Neuronal stem cell (in vitro differentiated cells): Measurements from ENCODE around the gene MID1.
"Not testable (repeated sequence)": the region's sequence is repeated elsewhere in the genome, so short reads cannot be mapped to it uniquely, and the experiment has no call there.

Experiments
- DNase-seq: peaks from one replicate; pipeline ENCODE4 v3.0.0-alpha.2; 2013; ENCODE audit warnings: low spot score
- H2AFZ ChIP-seq: one replicate; pipeline ENCODE4 v1.6.1; 2013; ENCODE audit warnings: mild to moderate bottlenecking, low read length, inconsistent platforms
- H2AK5ac ChIP-seq: 2 replicates; pipeline ENCODE4 v1.6.1; 2013; ENCODE audit warnings: low read depth, mild to moderate bottlenecking, inconsistent platforms, low read length, moderate library complexity, mixed read lengths
- H2BK120ac ChIP-seq: 2 replicates; pipeline ENCODE4 v1.6.1; 2013; ENCODE audit warnings: low read depth, mild to moderate bottlenecking, inconsistent platforms, low read length, moderate library complexity, mixed read lengths
- H2BK12ac ChIP-seq: one replicate; pipeline ENCODE4 v1.6.1; 2013; ENCODE audit warnings: low read length, inconsistent platforms
- H2BK15ac ChIP-seq: 2 replicates; pipeline ENCODE4 v1.6.1; 2013; ENCODE audit warnings: mild to moderate bottlenecking, low read length, inconsistent platforms, mixed read lengths
- H2BK5ac ChIP-seq: one replicate; pipeline ENCODE4 v1.6.1; 2013; ENCODE audit warnings: inconsistent platforms, mild to moderate bottlenecking, low read length, moderate library complexity
- H3K14ac ChIP-seq: one replicate; pipeline ENCODE4 v1.6.1; 2013; ENCODE audit warnings: low read length, inconsistent platforms
- H3K18ac ChIP-seq: 2 replicates; pipeline ENCODE4 v1.6.1; 2013; ENCODE audit warnings: low read length, inconsistent platforms
- H3K23ac ChIP-seq: 2 replicates; pipeline ENCODE4 v1.6.1; 2013; ENCODE audit warnings: low read depth, mild to moderate bottlenecking, mixed read lengths, low read length, inconsistent platforms; ENCODE audit not compliant: poor library complexity
- H3K27ac ChIP-seq: replicated peaks from 3 replicates; pipeline ENCODE4 v1.5.1; 2013; ENCODE audit warnings: low read length, inconsistent platforms
- H3K27me3 ChIP-seq, 3 experiments: 2 replicates each; pipeline ENCODE4 v1.6.1; 2013; ENCODE audit warnings: low read length in 3 of 3, mild to moderate bottlenecking in 2 of 3, inconsistent platforms in 1 of 3, low read depth in 1 of 3, mixed read lengths in 1 of 3, moderate library complexity in 1 of 3; ENCODE audit not compliant: control insufficient read depth in 3 of 3, insufficient read depth in 3 of 3
- H3K36me3 ChIP-seq, 2 donors: replicated peaks in 1 of 2; 2 replicates each; pipeline ENCODE4 v1.6.1; 2013; ENCODE audit warnings: low read length in 2 of 2; ENCODE audit not compliant: control insufficient read depth in 2 of 2, insufficient read depth in 2 of 2
- H3K4ac ChIP-seq: 2 replicates; pipeline ENCODE4 v1.6.1; 2013; ENCODE audit warnings: inconsistent platforms, mild to moderate bottlenecking, low read length, moderate library complexity
- H3K4me1 ChIP-seq, 2 donors: 1 replicate in 1 of 2; 2 replicates in 1 of 2; pipeline ENCODE4 v1.6.1; 2013; ENCODE audit warnings: low read length in 2 of 2, low read depth in 1 of 2; ENCODE audit not compliant: control insufficient read depth in 2 of 2, insufficient read depth in 1 of 2
- H3K4me2 ChIP-seq: one replicate; pipeline ENCODE4 v1.6.1; 2013; ENCODE audit warnings: mild to moderate bottlenecking, low read length, inconsistent platforms; ENCODE audit not compliant: insufficient read depth, poor library complexity, severe bottlenecking
- H3K4me3 ChIP-seq, 2 donors: 2 replicates each; pipeline ENCODE4 v1.5.1; 2013; ENCODE audit warnings: low read length in 2 of 2, mild to moderate bottlenecking in 2 of 2, inconsistent platforms in 1 of 2, moderate library complexity in 1 of 2
- H3K79me1 ChIP-seq: one replicate; pipeline ENCODE4 v1.6.1; 2013; ENCODE audit warnings: low read depth, mild to moderate bottlenecking, inconsistent platforms, low read length, moderate library complexity
- H3K9ac ChIP-seq: one replicate; pipeline ENCODE4 v1.6.1; 2013; ENCODE audit warnings: mild to moderate bottlenecking, low read depth, low read length, inconsistent platforms; ENCODE audit not compliant: poor library complexity
- H3K9me3 ChIP-seq, 2 donors: replicated peaks in 1 of 2; 2 replicates each; pipeline versions ENCODE3 to v1.6.1; 2013; ENCODE audit warnings: low read length in 2 of 2, mild to moderate bottlenecking in 2 of 2, inconsistent platforms in 1 of 2, low read depth in 1 of 2, mixed read lengths in 1 of 2, moderate library complexity in 1 of 2; ENCODE audit not compliant: control insufficient read depth in 2 of 2, insufficient read depth in 1 of 2
- H4K8ac ChIP-seq: one replicate; pipeline ENCODE4 v1.6.1; 2013; ENCODE audit warnings: low read depth, mild to moderate bottlenecking, inconsistent platforms, low read length, moderate library complexity
- H4K91ac ChIP-seq: one replicate; pipeline ENCODE4 v1.6.1; 2013; ENCODE audit warnings: low read length, low read depth, mild to moderate bottlenecking, inconsistent platforms; ENCODE audit not compliant: poor library complexity
- WGBS, 2 donors: extraction: QIAGEN DNeasy Blood & Tissue Kit; methylation state at CpG; one replicate each; pipeline ENCODE4 v1.1.7; 2013; ENCODE audit warnings: missing lambda C conversion rate in 2 of 2, mixed read lengths in 1 of 2; ENCODE audit not compliant: insufficient read length in 2 of 2, insufficient replicate concordance in 1 of 2; ENCODE audit errors: extremely low coverage in 2 of 2; 5-methylcytosine and 5-hydroxymethylcytosine counted together

The MID1 gene

DNA sequence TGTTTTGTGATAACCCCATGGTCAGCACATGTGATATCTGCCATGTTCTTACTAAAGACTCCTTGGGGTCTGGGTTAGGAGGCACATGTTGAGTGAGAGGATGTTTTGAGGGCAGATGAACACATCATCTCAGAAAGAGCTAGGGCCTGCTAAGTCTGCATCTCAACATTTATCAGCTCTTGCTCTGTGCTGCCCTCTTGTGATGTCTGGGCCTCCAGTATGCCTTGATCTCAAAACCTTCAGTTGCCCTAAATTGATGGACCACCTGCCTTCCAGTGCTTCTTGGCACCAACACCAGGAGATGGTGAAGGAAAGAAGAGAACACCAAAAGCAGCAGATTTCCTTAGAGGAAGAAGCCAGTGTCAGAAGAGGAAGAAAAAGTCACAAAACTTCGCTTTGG lies 22.5 kb downstream of the MID1 start:
- no peaks in the 10 kb centered on the region for H3K27me3 ChIP-seq
- no peak overlapping the region for H3K4ac ChIP-seq
- no peak overlapping the region for H3K18ac ChIP-seq
- no peak overlapping the region for H3K4me3 ChIP-seq
- no peaks in the 10 kb centered on the region for H3K9me3 ChIP-seq
- H2AK5ac ChIP-seq: no peak overlapping the region
- H3K9ac ChIP-seq: no peak overlapping the region
- H4K91ac ChIP-seq: no peak overlapping the region
- no peak overlapping the region for H2BK15ac ChIP-seq
- H2AFZ ChIP-seq: no peak overlapping the region
- no peak overlapping the region for H3K14ac ChIP-seq
- no peak overlapping the region for H3K23ac ChIP-seq
- H2BK12ac ChIP-seq: no peak overlapping the region
- no peak overlapping the region for H4K8ac ChIP-seq
- H3K79me1 ChIP-seq: peaks cover 3% of the 10 kb centered on the region
- DNase-seq: no peak
- H2BK120ac ChIP-seq: no peak overlapping the region
- WGBS, 2 donors: no CpG with 5 or more reads among the region's 1 CpG
- no peaks in the 10 kb centered on the region for H3K4me1 ChIP-seq
- peaks cover 0 to 39% of the 10 kb centered on the region in 2 donors for H3K36me3 ChIP-seq
- H3K4me2 ChIP-seq: no peak overlapping the region
- no peak overlapping the region for H2BK5ac ChIP-seq
- H3K27ac ChIP-seq: no peak overlapping the region

DNA sequence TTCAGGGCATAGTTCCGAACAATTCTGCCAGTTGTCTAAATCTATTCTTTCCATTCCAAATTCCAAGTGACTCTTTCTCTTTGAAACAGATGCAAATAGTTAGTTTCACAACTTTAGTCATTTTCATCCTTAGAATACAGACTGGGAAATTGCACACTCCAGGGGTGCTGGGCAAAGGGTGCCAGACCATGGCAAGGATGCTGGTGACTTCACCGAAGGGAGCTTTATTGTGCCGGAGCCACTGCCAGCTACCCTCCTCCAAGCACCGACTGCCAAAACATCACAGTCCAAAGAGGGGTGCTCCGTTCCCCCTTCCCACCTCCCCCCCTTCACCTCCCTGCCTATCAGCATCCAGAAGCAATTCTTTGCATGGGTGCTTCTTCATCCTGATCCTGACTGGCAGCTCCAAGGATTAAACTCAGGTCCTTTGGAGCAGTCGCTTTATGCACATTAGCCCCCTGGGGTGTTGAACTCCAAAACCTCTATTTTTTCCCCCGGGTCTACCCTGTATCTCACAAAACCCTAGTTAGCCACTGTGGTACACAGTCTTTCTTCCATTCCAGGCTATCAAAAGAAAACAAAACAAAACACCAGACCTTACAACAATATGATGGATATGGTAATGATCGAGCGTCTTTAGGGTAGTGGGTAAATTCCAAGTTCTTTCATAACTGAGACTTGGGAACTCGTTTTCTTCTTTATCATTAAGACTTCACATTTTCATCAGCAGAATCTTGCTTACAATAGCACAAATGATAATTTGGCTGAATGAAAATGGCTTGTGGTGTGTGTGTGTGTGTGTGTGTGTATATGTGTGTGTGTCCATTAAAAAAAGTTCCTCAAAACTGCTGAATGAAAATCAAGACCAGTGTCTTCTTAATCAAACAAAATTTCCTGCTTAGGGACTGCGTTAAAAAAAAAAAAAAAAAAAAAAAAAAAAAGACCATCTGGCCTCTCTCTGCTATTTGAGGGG lies 28.7 kb downstream of the MID1 start:
- Histone ChIP-seq H3K27ac (no peak overlapping the region), H4K8ac (no peak overlapping the region), H3K23ac (no peak overlapping the region), H4K91ac (no peak overlapping the region), H2BK12ac (no peak overlapping the region), H3K4me1 (peaks cover 0 to 2% of the 10 kb centered on the region in 2 donors), H3K36me3 (peaks cover 0 to 21% of the 10 kb centered on the region in 2 donors), H2BK15ac (no peak overlapping the region), H2AK5ac (no peak overlapping the region), H3K4me2 (peak overlapping the region; percentile 11), H3K79me1 (no peaks in the 10 kb centered on the region), H3K4ac (no peak overlapping the region), H2BK120ac (no peak overlapping the region), H3K18ac (no peak overlapping the region), H2BK5ac (no peak overlapping the region), H3K27me3 (no peaks in the 10 kb centered on the region), H3K14ac (no peak overlapping the region), H3K9me3 (no peaks in the 10 kb centered on the region), H3K9ac (no peak overlapping the region), H3K4me3 (no peak overlapping the region), H2AFZ (no peak overlapping the region)
- DNase-seq: peak; percentile 75
- no CpG with 5 or more reads among the region's 11 CpGs for WGBS, 2 donors

DNA sequence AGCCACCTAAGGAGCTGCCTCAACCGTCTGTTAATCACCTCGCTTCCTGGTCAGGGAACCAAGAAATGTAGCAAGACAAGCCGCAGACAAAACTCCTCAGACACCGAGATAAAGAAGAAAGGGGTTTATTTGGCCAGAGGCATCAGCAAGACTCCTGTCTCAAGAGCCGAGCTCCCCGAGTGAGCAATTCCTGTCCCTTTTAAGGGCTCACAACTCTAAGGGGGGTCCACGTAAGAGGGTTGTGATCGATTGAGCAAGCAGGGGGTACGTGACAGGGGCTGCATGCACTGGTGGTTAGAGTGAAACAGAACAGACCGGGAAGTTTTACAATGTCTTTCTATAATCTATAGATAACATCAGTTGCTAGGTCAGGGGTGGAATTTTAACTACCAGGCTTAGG lies 30.6 kb downstream of the MID1 start:
- not testable (repeated sequence) for H3K4ac ChIP-seq, H2BK15ac ChIP-seq, H3K4me2 ChIP-seq, H4K8ac ChIP-seq, H3K14ac ChIP-seq, H2BK12ac ChIP-seq, H3K18ac ChIP-seq, H3K23ac ChIP-seq, H2AFZ ChIP-seq, H2BK5ac ChIP-seq, H3K9me3 ChIP-seq, H2BK120ac ChIP-seq, H3K27me3 ChIP-seq, H2AK5ac ChIP-seq, H3K4me1 ChIP-seq, H3K27ac ChIP-seq, H3K9ac ChIP-seq, DNase-seq, H3K79me1 ChIP-seq, H4K91ac ChIP-seq, H3K4me3 ChIP-seq
- peaks cover 0 to 21% of the 10 kb centered on the region in 2 donors for H3K36me3 ChIP-seq
- no CpG with 5 or more reads among the region's 10 CpGs for WGBS, 2 donors

DNA sequence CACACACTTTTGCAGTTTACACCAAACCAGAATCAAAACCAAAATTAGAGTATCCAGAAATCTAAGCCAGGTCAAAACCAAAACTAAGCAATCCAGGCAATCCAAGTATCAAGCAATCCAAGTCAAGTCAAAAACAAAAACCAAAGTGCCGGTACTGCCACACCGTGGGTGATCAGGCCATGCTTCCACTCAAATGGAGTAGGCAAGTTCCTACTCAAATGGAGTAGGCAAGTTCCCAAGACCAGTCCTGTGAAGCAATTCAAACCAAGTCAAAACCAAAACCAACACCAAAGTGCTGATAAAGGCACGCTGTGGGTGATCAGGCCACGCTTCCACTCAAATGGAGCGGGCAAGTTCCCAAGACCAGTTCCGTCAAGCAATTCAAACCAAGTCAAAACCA lies 31.3 kb downstream of the MID1 start:
- no peak overlapping the region for H3K9ac ChIP-seq
- no peak overlapping the region for H2BK5ac ChIP-seq
- H2AFZ ChIP-seq: no peak overlapping the region
- no peak overlapping the region for H2BK120ac ChIP-seq
- no peak overlapping the region for H2BK12ac ChIP-seq
- no peak overlapping the region for H4K8ac ChIP-seq
- H3K4me2 ChIP-seq: no peak overlapping the region
- H3K4me3 ChIP-seq: no peak overlapping the region
- H3K79me1 ChIP-seq: no peaks in the 10 kb centered on the region
- peaks cover 0 to 19% of the 10 kb centered on the region in 2 donors for H3K36me3 ChIP-seq
- no peaks in the 10 kb centered on the region for H3K27me3 ChIP-seq
- no peak overlapping the region for H3K4ac ChIP-seq
- no peak overlapping the region for H3K18ac ChIP-seq
- no peak for DNase-seq
- H3K14ac ChIP-seq: no peak overlapping the region
- no peak overlapping the region for H2AK5ac ChIP-seq
- H2BK15ac ChIP-seq: no peak overlapping the region
- peaks cover 0 to 2% of the 10 kb centered on the region in 2 donors for H3K4me1 ChIP-seq
- H4K91ac ChIP-seq: no peak overlapping the region
- H3K23ac ChIP-seq: no peak overlapping the region
- no peak overlapping the region for H3K27ac ChIP-seq
- no CpG with 5 or more reads among the region's 6 CpGs for WGBS, 2 donors
- peaks cover 0 to 4% of the 10 kb centered on the region in 2 donors for H3K9me3 ChIP-seq
